CD4-positive, alpha-beta T cell (primary cell): ENCODE measurements around the gene SNX4. TPM values are rescaled to one million over a fixed set of nuclear protein-coding genes. Genes with fewer than 3 reads are reported as not detected.

Source experiments
- ATAC-seq: fragments of 200-7000 bp; cut with Tn5 transposase; one replicate; pipeline ENCODE4 v1.10.0; 2022; ENCODE audit warnings: mild to moderate bottlenecking; ENCODE audit not compliant: poor library complexity
- CTCF ChIA-PET: fragments of 350-600 bp; sonication (Branson Sonifier 250); formaldehyde crosslinking; loops from one replicate; lab custom pipeline; 2021; ENCODE audit warnings: antibody characterized with exemption, inconsistent platforms; lab: Charles Lee
- POLR2A ChIA-PET: fragments of 350-600 bp; sonication (Branson Sonifier 250); formaldehyde crosslinking; loops from one replicate; lab custom pipeline; 2021; ENCODE audit warnings: antibody characterized with exemption, inconsistent platforms; lab: Charles Lee
- DNase-seq, 14 experiments: peaks; one replicate each; pipeline ENCODE4 v3.0.0-alpha.2; 2013 to 2020; ENCODE audit warnings: mixed read lengths in 2 of 14
- H3K27ac ChIP-seq, 2 donors: one replicate each; pipeline versions ENCODE4 v1.5.1 to v1.7.0; 2013; ENCODE audit warnings: low read length in 2 of 2, low read depth in 1 of 2, mild to moderate bottlenecking in 1 of 2
- H3K27me3 ChIP-seq, 2 experiments: 1 replicate in 1 of 2; 2 replicates in 1 of 2; pipeline versions ENCODE4 v1.6.1 to v1.7.0; 2013; ENCODE audit warnings: low read length in 2 of 2, control low read depth in 1 of 2, mild to moderate bottlenecking in 1 of 2, moderate library complexity in 1 of 2; ENCODE audit not compliant: insufficient read depth in 2 of 2, control insufficient read depth in 1 of 2
- H3K36me3 ChIP-seq: one replicate; pipeline ENCODE4 v1.6.1; 2013; ENCODE audit warnings: low read length, control low read depth; ENCODE audit not compliant: insufficient read depth
- H3K4me1 ChIP-seq: one replicate; pipeline ENCODE4 v1.6.1; 2013; ENCODE audit warnings: low read length, control low read depth; ENCODE audit not compliant: insufficient read depth
- H3K4me3 ChIP-seq: one replicate; pipeline ENCODE4 v1.5.1; 2013; ENCODE audit warnings: mild to moderate bottlenecking, low read length, moderate library complexity
- H3K9me3 ChIP-seq, 2 experiments: 1 replicate in 1 of 2; 2 replicates in 1 of 2; pipeline versions ENCODE4 v1.6.1 to v1.7.0; 2013; ENCODE audit warnings: low read length in 2 of 2, mild to moderate bottlenecking in 2 of 2, control low read depth in 1 of 2, moderate library complexity in 1 of 2; ENCODE audit not compliant: control insufficient read depth in 1 of 2, insufficient read depth in 1 of 2
- H3K27ac Mint-ChIP-seq: one replicate; pipeline ENCODE4 v1.8.0; 2020; ENCODE audit warnings: mixed read lengths
- H3K27me3 Mint-ChIP-seq: one replicate; pipeline ENCODE4 v1.8.0; 2021; ENCODE audit warnings: mixed read lengths
- H3K36me3 Mint-ChIP-seq: one replicate; pipeline ENCODE4 v1.8.0; 2021; ENCODE audit warnings: low read depth, mixed read lengths
- H3K4me1 Mint-ChIP-seq: one replicate; pipeline ENCODE4 v1.8.0; 2021; ENCODE audit warnings: low read depth, mixed read lengths
- H3K4me3 Mint-ChIP-seq: one replicate; pipeline ENCODE4 v1.8.0; 2020; ENCODE audit warnings: mild to moderate bottlenecking, mixed read lengths
- H3K9me3 Mint-ChIP-seq: one replicate; pipeline ENCODE4 v1.8.0; 2020; ENCODE audit warnings: mixed read lengths
- intact Hi-C, 2 experiments: fragments of 100-400 bp; cut with DNase I in 1 of 2; cut with micrococcal nuclease in 1 of 2; formaldehyde crosslinking; loops; one replicate each; pipeline versions ENCODE4 v1.15.1 to v1.9.0; 2023 to 2025; cut with DNase I, micrococcal nuclease
- total RNA-seq, 174 experiments: library from RNA in 2 of 174; stranded (reverse) in 2 of 174; gene quantifications; one replicate each; pipeline ENCODE4 v1.2.3 and lab custom pipeline; 2021 to 2026
- TF ChIP-seq, protein P1 (sequence below): fragments of 200-600 bp; IDR thresholded peaks from one replicate; pipeline ENCODE4 v1.8.0; 2022; ENCODE audit warnings: antibody characterized with exemption, mild to moderate bottlenecking

SNX4 gene
- total RNA-seq, 2 experiments from 2014 or later, result 23.4 to 24.6 TPM

DNA sequence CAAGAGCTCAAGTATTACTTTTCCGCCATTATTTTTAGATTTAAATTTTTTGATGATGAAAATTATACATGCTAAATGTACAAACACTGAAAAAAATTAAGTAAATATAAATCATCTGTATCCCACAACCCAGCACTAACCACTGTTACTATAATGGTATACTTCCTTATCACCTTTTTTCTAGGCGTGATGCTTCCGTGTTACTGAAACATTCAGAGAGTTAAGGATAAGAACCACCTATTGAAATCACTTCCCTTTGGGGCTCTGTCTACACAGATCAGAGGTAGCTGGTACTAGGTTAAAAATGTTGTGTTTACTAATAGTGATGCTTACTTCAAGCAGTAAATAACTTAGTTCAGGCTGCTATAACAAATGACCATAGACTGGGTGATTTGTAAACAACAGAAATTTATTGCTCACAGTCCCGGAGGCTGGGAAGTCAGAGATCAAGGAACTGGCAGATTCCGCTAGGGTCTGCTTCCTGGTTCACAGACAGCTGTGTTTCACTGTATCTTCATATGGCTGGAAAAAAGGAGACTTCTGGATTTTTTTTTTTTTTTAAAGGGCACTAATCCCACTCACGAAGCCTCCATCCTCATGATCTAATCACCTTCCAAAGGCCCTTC is 6.4 kb downstream of the SNX4 start:
- no peaks in the 10 kb centered on the region for H3K27me3 Mint-ChIP-seq
- peaks cover 44% of the 10 kb centered on the region for H3K4me1 Mint-ChIP-seq
- no peak overlapping the region for H3K4me3 ChIP-seq
- no peak overlapping the region for H3K4me3 Mint-ChIP-seq
- ATAC-seq, result no peak
- TF ChIP-seq, protein P1, sequence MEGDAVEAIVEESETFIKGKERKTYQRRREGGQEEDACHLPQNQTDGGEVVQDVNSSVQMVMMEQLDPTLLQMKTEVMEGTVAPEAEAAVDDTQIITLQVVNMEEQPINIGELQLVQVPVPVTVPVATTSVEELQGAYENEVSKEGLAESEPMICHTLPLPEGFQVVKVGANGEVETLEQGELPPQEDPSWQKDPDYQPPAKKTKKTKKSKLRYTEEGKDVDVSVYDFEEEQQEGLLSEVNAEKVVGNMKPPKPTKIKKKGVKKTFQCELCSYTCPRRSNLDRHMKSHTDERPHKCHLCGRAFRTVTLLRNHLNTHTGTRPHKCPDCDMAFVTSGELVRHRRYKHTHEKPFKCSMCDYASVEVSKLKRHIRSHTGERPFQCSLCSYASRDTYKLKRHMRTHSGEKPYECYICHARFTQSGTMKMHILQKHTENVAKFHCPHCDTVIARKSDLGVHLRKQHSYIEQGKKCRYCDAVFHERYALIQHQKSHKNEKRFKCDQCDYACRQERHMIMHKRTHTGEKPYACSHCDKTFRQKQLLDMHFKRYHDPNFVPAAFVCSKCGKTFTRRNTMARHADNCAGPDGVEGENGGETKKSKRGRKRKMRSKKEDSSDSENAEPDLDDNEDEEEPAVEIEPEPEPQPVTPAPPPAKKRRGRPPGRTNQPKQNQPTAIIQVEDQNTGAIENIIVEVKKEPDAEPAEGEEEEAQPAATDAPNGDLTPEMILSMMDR, result no peak
- intact Hi-C loops, result loop anchor here in 1 of 2 experiments (10.0 kb wide), 1 partner anchor 459 kb away; the partner anchor contains the start of gene HEG1
- ChIA-PET CTCF (interaction anchor here (0.7 kb wide), 2 partner anchors 7 to 64 kb away, joined by 3 read pairs; no protein-coding TSS in a partner anchor), POLR2A (no interaction called here)
- H3K27me3 ChIP-seq, result no peaks in the 10 kb centered on the region
- no peak overlapping the region for H3K27ac Mint-ChIP-seq
- H3K36me3 ChIP-seq, result peaks cover 18% of the 10 kb centered on the region
- H3K36me3 Mint-ChIP-seq, result peaks cover 79% of the 10 kb centered on the region
- H3K4me1 ChIP-seq, result peaks cover 11% of the 10 kb centered on the region
- peaks cover 3% of the 10 kb centered on the region for H3K9me3 Mint-ChIP-seq
- peaks cover under 1 to 11% of the 10 kb centered on the region in 2 experiments for H3K9me3 ChIP-seq
- DNase-seq, result no peak
- no peak overlapping the region for H3K27ac ChIP-seq

DNA sequence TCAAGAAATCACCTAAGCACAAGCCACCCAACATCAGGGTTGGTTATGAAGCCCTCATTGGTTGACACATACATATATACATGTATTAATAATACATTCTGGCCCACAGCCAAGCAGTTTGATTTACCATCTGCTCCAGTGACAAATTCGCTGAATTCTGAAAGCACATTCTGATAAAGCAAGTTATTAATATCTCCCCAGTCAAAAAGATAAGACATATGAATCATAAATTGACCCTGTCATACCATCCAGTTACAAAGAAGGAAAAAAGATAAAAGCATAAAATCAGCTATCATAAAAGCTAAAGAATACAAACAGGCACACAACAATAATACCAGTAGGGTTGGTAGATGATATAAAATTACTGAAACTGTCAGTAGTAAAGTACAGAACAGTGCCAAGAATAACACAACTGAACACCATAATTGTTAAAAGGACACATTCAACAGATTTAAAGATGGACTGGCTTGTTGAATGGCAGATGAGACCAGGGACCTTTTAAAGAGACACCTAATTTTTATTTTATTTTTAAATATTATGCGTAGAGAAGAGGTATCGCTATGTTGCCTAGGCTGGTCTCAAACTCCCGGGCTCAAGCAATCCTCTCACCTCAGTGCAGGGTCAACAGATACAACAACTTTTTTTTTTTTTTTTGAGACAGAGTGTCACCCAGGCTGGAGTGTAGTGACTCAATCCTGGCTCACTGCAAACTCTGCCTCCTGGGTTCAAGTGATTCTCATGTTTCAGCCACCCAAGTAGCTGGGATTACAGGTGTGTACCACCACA is 7.7 kb downstream of the SNX4 start:
- DNase-seq, result no peak
- Mint-ChIP-seq H3K27ac (peak overlapping the region; percentile 7), H3K36me3 (peaks cover 89% of the 10 kb centered on the region), H3K27me3 (no peaks in the 10 kb centered on the region), H3K4me1 (peaks cover 43% of the 10 kb centered on the region), H3K4me3 (no peak overlapping the region), H3K9me3 (peaks cover 3% of the 10 kb centered on the region)
- TF ChIP-seq, protein P1, result no peak
- Histone ChIP-seq H3K27ac (no peak overlapping the region), H3K9me3 (peaks cover 9 to 17% of the 10 kb centered on the region in 2 experiments), H3K4me1 (peaks cover 5% of the 10 kb centered on the region), H3K27me3 (no peaks in the 10 kb centered on the region), H3K4me3 (no peak overlapping the region), H3K36me3 (peaks cover 23% of the 10 kb centered on the region)
- intact Hi-C loops, result loop anchor here in 1 of 2 experiments (10.0 kb wide), 1 partner anchor 458 kb away; the partner anchor contains the start of gene HEG1
- POLR2A ChIA-PET, result interaction anchor here (1.3 kb wide), 1 partner anchor 8 kb away, joined by 6 read pairs; the partner anchor contains the start of gene SNX4
- no peak for ATAC-seq
- CTCF ChIA-PET, result interaction anchor here (1.5 kb wide), 1 partner anchor 7 kb away, joined by 3 read pairs; the partner anchor contains the start of gene SNX4

DNA sequence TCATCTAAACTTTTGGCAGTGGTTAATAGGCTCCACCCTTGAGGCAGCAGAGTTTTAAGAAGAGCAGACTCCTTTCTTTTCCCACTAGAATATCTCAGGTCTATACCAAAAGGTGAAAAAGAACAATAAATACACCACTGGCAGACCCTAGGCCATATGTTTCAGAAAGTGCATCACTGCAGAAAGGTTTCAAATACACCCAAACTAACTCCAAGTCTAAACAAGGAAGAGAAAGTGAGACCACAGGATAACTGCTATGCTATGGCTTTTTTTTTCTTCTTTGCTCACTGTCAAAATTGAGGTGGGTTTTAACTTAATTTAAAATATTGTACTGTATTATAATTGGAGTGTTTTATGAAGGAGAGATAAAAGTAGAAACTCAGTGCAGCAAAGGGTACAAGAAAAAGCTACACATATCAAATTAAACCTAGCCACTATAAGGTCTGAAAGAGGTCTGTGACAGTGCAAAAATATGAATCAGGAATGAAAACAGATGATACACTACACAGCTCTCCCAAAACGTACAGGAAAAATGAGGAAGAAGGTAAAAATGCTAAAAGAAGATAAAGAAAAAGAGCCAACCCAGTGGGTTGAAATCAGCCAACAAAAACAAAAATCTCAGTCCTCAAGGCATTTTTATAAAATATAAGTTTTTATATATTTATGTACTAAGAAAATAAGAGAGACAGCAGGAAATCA is 8.4 kb downstream of the SNX4 start:
- Mint-ChIP-seq H3K36me3 (peaks cover 90% of the 10 kb centered on the region), H3K4me1 (peaks cover 44% of the 10 kb centered on the region), H3K9me3 (peaks cover 5% of the 10 kb centered on the region), H3K27ac (peak overlapping the region; percentile 7), H3K4me3 (no peak overlapping the region), H3K27me3 (no peaks in the 10 kb centered on the region)
- ChIA-PET CTCF (interaction anchor here (1.5 kb wide), 1 partner anchor 8 kb away, joined by 3 read pairs; the partner anchor contains the start of gene SNX4), POLR2A (interaction anchor here (1.3 kb wide), 1 partner anchor 9 kb away, joined by 6 read pairs; the partner anchor contains the start of gene SNX4)
- intact Hi-C loops, result loop anchor here in 1 of 2 experiments (10.0 kb wide), 1 partner anchor 457 kb away; the partner anchor contains the start of gene HEG1
- Histone ChIP-seq H3K4me1 (peaks cover 5% of the 10 kb centered on the region), H3K9me3 (peaks cover 14 to 22% of the 10 kb centered on the region in 2 experiments), H3K4me3 (no peak overlapping the region), H3K27ac (no peak overlapping the region), H3K36me3 (peaks cover 29% of the 10 kb centered on the region), H3K27me3 (no peaks in the 10 kb centered on the region)
- no peak for DNase-seq
- no peak for ATAC-seq
- TF ChIP-seq, protein P1, result no peak
